SU-DHL-6 (cell line): ENCODE data around the gene TMIGD1.

Experiments used
- CTCF ChIP-seq: fragments of 200-600 bp; sonication (generic); IDR thresholded peaks from one replicate; pipeline ENCODE4 v1.5.1; 2017; ENCODE audit warnings: antibody characterized with exemption, mild to moderate bottlenecking, low read length, moderate library complexity; ENCODE audit not compliant: insufficient read depth, poor library complexity, severe bottlenecking
- EZH2phosphoT487 ChIP-seq: fragments of 200-600 bp; sonication (generic), shearing (Covaris generic); conservative IDR thresholded peaks from 2 replicates; pipeline ENCODE4 v1.6.1; 2018; ENCODE audit warnings: mild to moderate bottlenecking, antibody characterized with exemption, low read length, moderate library complexity, mixed read lengths

GRCh38 chr17:30315106-30315505, 18.8 kb downstream of the TMIGD1 start:
- TF ChIP-seq CTCF (no peak), EZH2phosphoT487 (no peak)
